ACHN (cell line): ENCODE data around the gene ALCAM.
"Not testable (repeated sequence)": the region's sequence is repeated elsewhere in the genome, so short reads cannot be mapped to it uniquely, and the experiment has no call there.

Experiments used
- DNase-seq: peaks from one replicate; pipeline ENCODE4 v3.0.0-alpha.2; 2015
- in situ Hi-C: cut with HindIII; loops from 2 replicates; pipeline ENCODE4 v1.10.0; 2017; ENCODE audit warnings: low sequenced_read_pairs, low pct_ligation_motif_present, low pct_unique_long_range_greater_than_20kb

Gene ALCAM

GRCh38 chr3:105375750-105376511 lies 9.2 kb downstream of the ALCAM start:
- in situ Hi-C loops = no loop called here
- DNase-seq = no peak

DNA sequence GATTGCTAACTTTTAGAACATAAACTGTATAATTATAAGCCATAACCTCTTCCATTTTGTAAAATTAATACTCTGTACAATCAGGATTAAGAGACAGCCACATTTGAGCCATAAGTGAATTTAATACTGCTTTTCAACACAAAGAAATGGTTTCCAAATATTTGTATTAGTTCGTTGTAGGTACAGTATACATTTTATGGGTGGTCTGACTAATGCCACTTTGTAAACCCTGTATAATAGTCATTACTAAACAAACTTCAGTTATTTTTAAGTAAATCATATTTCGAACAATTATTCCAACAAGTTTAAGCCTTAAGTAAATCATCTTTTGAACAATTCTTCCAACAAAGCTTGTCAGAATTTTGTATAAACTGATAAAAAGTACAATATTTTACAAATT lies 11.0 kb downstream of the ALCAM start:
- no peak for DNase-seq
- in situ Hi-C loops = no loop called here

DNA sequence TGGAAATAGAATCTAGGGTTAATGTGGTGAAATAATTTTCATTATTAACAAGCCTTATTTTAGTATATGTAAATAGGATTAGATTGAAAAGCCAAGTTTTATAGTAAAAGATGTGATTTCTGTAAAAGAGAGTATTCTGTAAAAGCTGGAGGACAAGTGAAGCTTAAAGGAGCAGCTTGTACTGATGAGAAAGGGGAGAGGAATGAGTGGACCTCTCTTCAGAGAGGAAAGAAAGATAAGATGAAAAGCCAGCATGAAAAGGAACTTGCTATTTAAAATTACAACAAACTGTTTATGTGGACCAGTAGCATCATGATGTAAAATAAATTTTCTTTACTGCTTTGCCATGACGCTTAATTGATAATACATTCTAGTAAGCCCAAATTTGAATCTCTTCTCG lies 18.5 kb downstream of the ALCAM start:
- in situ Hi-C loops = no loop called here
- no peak for DNase-seq

DNA sequence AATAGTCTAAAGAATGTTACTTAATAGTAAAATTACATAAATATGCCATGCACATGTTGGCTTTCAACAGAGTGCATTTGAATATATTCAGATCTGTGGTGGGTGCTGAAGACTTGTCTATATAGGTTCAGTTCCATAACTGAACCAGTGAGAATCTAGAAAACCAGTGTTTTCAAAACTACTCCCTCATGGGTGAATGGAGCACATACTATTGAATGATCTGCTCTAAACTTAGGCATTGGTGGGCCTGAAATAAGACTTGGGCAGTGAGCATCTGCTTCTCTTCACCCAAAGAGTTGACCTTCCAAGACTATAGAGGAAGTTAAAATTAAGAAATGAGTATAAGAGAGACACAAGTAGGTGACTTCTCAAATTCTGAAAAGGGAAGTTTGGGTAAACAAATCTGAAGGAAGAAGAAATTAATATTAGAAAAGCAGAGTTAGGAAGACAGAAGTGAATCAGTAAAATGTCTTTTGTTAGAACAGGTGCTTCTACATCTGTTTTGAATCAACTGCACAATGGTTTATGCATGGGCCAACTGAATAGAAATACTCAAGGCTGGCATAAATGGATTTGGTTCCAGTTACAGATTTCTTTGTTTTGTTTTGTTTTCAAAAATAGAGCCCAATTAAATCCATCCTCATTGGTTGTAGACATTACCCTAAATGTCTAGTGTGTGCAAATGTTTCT lies 19.3 kb downstream of the ALCAM start:
- in situ Hi-C loops = no loop called here
- no peak for DNase-seq

GRCh38 chr3:105387122-105387751 lies 20.5 kb downstream of the ALCAM start:
- in situ Hi-C loops = no loop called here
- peak; percentile 72 for DNase-seq

DNA sequence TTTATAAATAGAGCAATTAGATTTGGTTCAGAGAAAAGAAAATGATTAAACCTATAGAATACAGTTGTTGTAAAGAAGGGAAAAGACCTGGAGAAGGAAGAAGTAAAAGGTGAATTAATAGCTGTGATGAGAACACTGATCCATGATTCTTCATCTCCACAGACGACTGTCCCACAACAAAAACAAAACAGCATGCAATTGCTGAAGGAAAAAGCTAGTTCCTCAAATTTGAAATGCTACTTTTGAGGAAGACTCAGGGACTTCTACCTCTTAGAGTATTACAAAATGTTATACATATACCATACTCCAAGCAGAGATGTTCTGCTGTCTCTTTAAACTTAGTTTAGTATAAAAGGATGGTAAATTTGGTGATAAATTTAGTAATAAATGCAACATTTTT lies 21.5 kb downstream of the ALCAM start:
- in situ Hi-C loops = no loop called here
- DNase-seq = no peak

DNA sequence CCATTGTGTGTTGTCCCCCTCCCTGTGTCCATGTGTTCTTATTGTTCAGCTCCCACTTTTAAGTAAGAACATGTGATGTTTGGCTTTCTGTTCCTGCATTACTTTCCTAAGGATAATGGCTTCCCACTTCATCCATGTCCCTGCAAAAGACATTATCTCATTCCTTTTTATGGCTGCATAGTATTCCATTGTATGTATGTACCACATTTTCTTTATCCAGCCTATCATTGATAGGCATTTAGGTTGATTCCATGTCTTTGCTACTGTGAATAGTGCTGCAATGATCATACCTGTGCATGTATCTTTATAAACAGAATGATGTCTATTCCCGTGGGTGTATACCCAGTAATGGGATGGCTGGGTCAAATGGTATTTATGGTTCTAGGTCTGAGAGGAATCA lies 23.1 kb downstream of the ALCAM start:
- DNase-seq, in situ Hi-C loops: not testable (repeated sequence)

- in situ Hi-C loops, DNase-seq: not testable (repeated sequence)
These were observed 25.9 kb downstream of the ALCAM start for GRCh38 chr3:105392598-105392997.

- DNase-seq = no peak
- in situ Hi-C loops = no loop called here
These were observed 27.5 kb downstream of the ALCAM start for GRCh38 chr3:105394177-105394576.

DNA sequence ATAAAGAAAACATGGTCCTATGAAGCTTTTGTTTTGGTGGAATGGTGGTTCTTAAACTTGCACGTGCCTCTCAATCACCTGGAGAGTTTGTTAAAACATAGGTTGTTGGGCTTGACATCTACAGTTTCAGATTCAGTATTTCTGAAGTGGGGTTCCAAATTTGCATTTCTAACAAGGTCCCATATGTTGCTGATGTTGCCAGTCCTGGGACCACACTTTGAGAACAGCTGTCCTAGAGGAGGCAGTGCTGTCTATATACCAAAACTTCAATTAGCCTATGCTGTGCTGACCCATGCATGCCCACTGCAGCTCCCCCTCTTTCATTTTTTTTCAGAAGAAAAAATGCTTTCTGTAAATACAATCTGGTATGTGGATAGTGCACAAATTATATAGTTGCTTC lies 31.3 kb downstream of the ALCAM start:
- in situ Hi-C loops = no loop called here
- no peak for DNase-seq

- DNase-seq = no peak
- in situ Hi-C loops = no loop called here
These were observed 31.7 kb downstream of the ALCAM start for GRCh38 chr3:105398437-105398836.

- in situ Hi-C loops = no loop called here
- no peak for DNase-seq
These were observed 32.4 kb downstream of the ALCAM start for GRCh38 chr3:105399062-105399461.

DNA sequence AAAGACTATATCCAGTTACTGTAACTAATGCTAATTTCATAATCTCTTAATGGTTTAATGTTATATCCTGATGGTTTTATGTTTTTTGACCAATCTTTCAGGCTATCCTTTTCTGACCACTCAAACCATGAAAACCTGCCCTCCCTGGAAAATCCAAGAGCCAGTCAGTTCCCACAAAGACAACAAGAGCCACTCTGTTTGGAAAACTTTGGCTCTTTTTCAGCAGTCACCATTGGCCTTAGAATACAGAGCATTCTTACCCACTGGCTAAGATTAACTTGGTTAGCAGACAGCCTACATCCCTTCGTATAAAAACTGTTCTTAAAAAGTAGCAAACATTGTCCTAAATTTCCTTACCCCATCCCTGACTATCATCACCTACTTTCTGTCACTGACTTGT lies 32.9 kb downstream of the ALCAM start:
- no peak for DNase-seq
- in situ Hi-C loops = no loop called here

GRCh38 chr3:105401254-105401653 lies 34.5 kb downstream of the ALCAM start:
- DNase-seq = no peak
- in situ Hi-C loops = no loop called here

GRCh38 chr3:105401691-105402149 lies 35.0 kb downstream of the ALCAM start:
- peak; percentile 18 for DNase-seq
- in situ Hi-C loops = no loop called here

- in situ Hi-C loops = no loop called here
- peak; percentile 37 for DNase-seq
These were observed 35.6 kb downstream of the ALCAM start for GRCh38 chr3:105402287-105402801.

GRCh38 chr3:105403034-105403433 lies 36.3 kb downstream of the ALCAM start:
- in situ Hi-C loops, DNase-seq: not testable (repeated sequence)

GRCh38 chr3:105406268-105406667 lies 39.6 kb downstream of the ALCAM start:
- no peak for DNase-seq
- in situ Hi-C loops = no loop called here

DNA sequence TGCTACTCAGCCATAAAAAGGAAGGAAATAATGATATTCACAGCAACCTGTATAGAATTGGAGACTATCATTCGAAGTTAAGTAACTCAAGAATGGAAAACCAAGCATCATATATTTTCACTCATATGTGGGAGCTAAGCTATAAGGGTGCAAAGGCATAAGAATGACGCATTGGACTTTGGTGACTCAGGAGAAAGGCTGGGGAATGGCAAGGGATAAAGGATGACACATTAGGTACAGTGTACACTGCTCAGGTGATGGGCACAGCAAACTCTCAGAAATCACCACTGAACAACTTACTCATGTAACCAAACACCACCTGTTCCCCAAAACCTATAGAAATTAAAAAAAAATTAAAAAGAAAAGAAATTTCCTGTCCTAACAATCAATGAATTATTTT lies 42.7 kb downstream of the ALCAM start:
- in situ Hi-C loops = no loop called here

More for the DNA sequence above, 42.7 kb downstream of the ALCAM start:
- no peak for DNase-seq
